NOMO-1 (cell line): ENCODE results near the gene LRRC4C.
A peak's percentile ranks its signal among the peaks of the same experiment; 100 is the strongest.

Experiments used
- DNase-seq, 2 experiments: peaks; one replicate each; lab custom pipeline; 2025; ENCODE audit not compliant: unreplicated experiment in 2 of 2; lab: John Stamatoyannopoulos, UW

Gene LRRC4C

DNA sequence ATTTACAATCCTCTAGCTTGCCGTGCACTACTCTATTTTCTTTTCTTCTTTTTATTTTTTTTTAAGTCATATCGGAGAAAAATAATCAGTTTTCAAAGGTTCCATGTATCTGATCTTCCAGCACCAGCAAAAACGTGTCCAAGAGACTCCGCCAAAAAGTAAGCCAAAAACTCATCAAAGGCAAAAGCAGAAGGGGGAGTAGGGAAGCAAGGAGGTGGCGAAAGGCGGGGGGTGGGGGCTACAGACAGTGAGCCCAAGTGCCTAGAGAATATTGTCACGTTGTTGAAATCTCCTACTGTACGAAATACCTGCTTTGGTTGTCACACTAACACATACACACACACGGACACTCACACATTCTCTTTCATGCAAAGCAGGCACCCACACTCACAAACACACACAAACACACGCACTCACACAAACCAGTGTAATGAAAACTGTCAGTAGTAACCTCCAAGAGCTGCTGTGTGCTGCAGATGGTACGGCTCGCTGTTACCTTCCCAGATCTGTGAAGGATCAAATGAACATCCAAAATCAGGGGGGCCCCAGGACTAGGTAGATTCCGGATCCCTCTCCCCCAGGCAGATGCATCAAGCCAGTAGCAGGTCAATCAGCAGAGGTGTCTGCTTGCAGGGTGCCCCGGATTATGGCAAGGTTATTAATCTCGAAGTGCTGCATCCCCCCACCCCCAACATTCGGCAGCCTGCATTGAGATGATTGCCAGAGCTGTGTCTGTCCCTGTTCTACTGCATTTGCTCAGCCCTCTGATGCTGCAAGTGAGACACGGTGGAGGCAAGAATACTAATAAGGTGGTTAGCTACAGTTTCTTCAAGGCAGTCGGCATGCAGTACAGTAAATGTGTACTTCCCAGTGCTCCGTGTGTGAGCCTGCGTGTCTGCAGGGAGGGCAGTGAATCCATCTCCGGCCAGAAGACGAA lies at the start of gene LRRC4C:
Gene LRRC4C, minus strand, starts transcription at position 188 of the 937 bp plus-strand sequence.
- DNase-seq = no peak

DNA sequence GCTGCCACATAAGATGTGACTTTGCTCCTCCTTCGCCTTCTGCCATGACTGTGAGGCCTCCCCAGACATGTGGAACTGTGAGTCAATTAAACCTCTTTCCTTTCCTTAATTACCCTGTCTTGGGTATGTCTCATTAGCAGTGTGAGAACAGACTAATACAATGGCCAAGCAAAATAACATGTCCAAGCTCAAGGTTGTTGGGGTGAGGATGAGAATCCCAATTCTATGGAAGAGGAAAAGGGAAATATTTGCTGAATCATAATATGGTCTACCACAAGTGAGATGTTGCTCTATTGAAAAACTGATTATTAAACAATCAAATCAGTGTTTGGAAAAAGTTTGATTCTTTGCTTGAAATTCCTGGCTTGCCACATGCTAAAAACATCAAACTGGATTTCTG lies 48.7 kb upstream of the LRRC4C start:
- DNase-seq = no peak

DNA sequence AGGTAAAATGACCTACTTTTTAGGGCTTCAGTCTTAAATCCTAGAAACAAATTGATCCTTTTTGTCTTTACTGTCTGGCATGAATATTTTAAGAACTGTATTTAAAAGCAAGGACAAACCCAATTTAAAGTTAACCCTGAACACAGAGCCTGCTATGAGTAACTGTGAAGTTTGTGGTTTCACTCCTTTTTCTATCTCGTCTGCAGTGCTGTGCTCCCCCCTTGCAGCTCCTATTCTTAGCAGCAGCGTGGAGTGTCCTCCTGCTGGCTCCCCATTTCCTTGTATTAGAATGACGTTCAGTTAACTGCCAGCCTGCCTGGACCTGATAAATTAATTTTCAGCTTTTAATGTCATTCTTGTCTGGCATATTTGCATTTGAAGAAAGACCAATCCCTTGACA lies 40.0 kb upstream of the LRRC4C start:
- DNase-seq = no peak

DNA sequence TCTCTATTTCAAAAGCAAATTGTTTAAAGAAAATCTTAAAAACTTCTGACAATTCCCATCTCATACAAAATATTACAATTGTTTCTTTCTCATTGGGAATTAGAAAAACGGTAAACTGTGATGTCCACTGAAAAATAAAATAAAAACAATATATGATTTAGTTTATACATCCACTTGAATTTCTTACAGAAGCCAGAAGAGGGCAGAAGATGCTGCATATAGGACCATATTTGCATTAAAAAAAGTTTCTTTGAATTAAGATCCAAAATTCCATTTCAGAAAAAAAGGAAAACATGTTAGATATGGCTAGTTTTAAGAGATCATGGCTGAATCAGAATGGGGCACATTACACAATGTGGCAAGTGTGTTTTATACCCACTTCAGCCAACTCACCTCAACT lies 39.3 kb upstream of the LRRC4C start:
- DNase-seq = no peak

DNA sequence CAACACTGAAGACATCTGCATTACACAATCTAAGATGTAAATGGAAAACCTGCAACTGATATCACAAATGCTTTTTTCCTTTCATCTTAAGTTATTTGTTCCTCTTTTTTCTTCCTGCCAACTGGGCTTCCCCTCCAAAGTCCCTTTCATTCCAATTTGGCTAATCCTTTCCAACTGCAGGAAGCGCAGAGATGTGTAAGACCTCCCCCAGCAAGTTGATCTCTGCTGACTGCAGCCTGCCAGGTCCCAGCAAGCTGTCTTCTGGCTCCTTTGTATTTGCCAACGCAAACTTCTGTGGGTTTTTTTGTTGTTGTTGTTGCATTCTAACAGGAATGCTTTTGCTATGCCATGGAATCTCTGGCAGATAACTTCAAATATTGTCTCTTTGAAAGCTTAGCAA lies 38.5 kb upstream of the LRRC4C start:
- peak in 1 of 2 experiments; percentile 3 for DNase-seq

DNA sequence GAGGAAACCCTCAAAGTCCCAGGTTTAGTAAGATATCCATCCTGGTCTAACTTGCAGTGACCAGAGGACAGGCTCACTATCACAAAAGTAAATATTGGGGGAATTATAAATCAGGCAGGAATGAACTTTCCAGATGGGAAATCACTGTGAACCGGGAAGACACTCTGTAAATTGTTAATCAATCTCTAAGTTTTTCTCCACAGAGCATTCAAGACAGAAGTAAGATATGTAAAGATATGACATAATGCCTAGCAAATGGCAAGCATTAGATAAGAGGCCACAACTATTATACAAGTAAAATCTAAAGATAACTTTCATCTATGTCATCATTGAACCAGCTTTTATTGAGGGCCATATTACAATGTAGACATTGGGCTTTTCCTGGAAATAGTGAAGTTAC lies 35.3 kb upstream of the LRRC4C start:
- no peak for DNase-seq

DNA sequence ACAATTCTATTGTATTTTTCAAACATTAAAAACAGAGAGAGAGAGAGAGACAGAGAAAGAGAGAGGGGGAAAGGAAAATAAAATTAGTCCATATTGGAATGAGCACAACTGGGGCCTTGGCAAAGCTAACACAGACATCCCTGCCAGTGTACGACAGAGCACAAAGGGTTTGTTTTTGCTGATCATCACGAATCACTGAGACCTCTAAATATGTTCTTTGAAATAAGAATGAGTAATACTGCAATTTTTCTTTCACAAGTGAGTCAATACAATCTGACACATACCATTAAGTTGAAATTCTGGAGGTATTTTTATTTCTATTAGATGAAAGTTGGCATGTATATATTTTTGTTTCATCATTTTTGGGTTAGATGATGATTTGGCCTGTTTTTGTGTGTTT lies 27.0 kb upstream of the LRRC4C start:
- no peak for DNase-seq

DNA sequence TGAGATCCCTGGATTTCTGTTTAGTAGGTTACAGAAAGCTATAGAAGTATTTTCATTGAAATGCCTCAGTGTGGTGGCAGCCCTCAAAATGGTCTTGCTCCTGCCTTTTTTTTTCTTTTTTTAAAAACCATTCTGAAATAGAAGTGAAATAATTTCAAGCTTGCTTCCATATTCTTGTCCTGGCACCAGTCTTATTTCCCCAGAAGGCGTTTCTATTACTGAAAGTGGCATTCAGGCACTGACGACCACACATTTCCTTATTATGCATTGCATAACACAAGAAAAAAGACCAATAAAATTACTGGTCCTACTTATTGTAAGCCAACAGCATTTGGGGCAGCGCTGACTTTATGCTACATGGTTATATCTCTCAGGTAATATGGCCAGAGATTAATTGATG lies 24.5 kb upstream of the LRRC4C start:
- no peak for DNase-seq

DNA sequence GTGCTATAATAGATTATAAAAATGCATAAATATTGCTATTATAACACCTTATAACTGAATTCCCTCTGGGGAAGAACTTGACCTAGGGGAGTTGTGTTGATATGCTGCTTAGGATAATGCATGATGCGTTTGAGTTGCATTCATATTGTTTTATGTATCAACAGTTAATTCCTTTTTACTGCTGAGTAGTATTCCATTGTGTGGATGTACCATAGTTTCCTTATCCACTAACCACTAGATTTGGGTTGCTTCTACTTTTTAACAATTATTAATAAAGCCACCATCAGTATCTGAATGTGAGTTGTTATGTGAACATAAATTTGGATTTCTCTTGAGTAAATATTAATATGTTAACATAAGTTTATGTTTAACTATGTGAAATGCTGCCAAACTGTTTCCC lies 19.7 kb upstream of the LRRC4C start:
- no peak for DNase-seq

DNA sequence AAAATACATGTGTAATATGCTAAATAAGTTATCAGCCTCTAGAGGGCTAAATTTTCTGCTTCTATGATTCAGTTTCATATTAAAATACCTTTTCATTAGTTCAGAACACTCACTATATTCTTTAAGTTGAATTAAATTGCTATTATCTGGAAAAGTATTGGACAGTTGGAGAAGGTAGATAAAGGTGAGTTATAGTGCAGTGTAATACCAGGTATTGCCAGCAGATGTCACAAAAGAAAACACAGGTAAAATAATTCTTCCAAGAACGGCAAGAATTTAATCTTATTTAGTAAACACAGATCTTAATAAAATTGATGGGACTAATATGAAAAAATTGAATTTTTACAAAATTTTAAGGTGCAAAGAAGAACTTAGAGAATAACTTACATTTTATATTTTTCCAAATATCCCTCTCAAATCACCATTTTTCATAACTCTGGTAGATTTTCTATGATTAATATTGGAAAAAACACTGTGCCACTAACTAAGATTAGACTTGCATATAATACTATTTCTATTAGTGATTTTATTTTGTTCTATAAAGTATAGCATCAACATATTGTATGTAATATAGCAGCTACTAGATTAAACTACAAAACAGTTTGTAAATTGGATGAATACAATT lies 1.7 kb upstream of the LRRC4C start:
- DNase-seq = no peak

DNA sequence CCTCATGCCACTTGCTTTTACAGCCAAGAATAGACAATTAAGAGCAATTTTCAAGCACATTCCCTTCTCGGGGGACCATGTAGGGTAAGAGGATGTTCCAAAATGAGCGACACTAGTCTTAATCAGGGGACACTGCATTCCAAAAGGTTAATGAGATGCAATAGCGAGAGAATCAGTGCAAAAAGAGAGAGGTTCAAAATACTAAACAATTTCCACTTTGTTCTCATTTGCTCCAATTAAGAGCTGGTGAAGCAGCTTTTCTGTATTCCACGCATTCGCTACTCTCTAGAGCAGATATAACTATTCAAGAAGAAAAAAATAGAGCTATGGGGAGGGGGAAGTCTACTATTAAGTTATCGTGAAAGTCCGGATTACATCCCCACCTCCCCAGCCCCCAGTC lies 811 bp downstream of the LRRC4C start:
- DNase-seq = no peak

DNA sequence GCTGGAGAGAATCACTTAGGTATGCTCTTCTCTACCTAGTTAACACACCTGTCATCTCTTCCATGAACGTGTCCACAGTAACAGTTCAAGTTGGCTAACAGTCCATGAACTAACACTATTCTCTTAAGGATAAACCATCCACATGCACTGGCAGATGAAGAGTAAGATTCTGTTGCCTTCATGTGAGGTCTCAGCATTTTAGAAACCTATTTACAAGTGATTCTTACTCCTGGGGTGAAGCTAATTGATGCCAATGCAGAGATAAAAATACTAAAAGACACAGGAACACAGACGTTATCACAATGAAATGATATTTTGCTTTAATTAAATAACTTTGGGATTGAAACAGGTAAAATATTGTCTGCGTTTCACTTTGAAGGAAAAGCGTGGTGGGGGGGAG lies 1.3 kb downstream of the LRRC4C start:
- no peak for DNase-seq

DNA sequence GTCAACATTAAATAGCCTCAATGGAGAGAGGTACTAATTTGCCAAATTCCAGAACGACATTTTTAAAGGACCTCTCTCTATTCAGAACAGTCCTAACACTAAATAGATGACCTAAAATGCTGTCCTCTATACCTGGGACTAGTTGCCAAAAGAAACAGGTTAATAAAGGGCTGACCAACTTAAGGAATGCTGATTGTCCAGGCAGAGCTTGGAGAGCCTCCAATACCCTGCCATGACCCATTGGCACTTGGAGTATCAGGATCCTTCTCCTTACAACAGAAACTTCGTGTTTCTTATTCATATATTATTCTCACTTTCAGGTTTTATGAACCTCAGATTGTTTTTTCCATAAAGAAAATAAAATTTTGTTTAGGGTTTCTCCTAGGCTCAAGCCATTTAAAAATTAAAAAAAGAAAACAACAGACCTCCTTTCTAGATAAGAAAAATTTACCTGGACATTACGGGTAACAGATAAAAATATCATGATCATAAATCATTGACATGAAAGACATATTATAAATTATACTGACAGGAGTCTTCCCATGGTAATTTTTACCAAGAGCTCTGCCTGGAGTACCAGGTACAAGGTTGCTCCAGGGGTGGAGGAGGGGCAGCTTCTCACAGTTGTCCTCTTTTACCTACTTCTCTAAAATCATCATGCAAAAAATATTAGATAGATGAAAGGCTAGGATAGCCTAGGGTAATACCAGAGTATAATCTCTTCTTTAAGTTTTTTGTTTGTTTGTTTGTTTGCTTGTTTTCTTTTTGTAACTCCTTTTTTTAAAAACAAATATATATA lies 2.0 kb downstream of the LRRC4C start:
- no peak for DNase-seq

DNA sequence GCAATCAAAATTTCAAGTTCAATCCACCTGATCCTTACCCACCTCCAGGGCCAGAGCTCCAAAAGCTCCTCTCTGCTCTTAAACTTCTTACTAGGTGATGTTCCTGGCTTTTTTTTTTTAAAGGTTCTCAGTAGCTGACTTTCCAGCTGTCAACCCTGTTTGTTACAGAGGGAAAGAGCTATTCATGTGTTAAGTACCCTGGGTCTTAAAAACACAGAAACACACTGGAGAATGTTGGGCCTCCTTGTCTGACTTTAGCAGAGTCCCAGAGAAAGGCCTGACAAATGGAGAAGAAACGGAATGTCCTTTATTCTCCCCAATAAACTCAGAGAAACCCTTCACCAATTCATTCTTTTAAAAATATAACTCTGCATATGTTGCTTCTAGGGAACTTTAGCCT lies 3.2 kb downstream of the LRRC4C start:
- no peak for DNase-seq

DNA sequence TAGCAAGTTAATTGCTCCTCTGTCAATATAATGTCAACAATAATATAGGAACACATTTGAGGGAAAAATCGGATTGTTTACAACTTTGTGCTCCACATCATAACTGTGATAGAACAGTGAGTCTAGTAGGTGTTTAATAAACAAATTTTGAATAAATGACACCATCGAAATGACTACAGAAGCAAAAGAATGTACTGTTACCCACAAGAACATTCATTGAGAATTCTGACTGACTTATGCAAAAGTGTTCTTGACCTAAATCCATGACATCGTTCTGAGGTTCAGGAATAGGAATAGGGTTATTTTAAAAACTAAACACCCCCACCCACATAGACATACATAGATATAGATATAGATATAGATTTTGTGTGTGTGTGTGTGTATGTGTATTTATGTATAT lies 8.4 kb downstream of the LRRC4C start:
- DNase-seq = no peak

DNA sequence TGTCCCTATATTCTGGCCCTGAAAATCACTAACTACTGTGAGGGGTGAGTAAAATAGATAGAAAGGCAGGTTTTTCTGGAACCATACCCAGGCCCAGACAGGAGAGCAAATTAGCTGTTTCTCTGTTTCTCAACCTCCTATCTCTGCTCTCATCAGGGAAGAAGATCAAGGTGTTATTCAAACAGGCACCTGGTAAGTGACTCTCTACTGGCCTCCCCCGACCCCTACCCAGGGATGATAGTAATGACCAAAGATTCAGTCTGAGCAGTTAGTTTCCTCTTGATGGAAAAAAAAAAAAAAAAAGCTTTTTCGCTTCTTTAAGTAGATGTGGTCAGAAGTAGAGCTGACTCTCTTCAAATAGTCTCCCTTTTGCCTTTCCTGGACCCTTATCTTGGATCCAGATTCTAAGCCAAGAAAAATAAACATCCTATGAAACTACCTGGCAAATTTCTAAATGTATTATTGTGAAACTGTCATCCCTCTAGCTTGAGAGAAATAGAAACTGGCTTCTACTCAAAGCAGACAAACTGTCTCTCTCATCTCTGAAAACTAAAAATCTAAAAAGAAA lies 9.9 kb downstream of the LRRC4C start:
- no peak for DNase-seq

DNA sequence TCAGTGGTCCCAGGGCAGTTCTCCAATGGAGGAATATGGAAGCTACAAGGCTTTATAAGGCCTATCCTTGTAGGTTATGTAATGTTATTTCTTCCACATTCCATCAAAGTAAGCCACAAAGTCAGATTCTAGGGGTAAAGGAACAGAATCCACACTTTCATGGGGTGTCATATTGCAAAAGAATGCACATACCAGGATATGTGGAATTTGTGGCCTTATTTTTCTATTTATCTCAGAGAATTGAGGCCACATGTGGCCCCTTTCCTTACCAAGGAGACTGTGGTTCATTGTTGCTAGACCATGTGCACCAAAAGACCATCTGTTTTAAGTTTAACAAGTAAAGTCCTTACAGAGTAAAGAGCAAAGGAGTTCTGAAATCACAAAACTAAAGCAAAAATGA lies 12.9 kb downstream of the LRRC4C start:
- no peak for DNase-seq

DNA sequence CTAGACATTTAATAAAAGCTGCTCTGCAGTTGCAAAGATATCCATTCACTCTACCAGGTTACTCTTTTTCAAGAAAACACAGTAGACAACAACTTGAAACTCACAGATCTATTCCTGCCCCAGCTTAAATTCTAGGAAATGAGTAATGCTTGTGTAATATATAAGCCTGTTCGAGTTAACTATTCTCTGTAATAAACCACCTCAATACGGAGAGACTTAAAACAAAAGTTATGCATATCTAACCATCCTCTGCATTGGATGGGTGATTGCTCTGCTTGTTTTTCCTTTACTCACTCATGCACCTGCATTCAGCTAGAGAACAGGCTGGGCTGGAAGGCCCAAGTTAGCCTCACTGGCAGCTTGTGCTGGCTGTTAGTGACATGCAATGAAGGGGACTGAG lies 13.3 kb downstream of the LRRC4C start:
- DNase-seq = no peak

DNA sequence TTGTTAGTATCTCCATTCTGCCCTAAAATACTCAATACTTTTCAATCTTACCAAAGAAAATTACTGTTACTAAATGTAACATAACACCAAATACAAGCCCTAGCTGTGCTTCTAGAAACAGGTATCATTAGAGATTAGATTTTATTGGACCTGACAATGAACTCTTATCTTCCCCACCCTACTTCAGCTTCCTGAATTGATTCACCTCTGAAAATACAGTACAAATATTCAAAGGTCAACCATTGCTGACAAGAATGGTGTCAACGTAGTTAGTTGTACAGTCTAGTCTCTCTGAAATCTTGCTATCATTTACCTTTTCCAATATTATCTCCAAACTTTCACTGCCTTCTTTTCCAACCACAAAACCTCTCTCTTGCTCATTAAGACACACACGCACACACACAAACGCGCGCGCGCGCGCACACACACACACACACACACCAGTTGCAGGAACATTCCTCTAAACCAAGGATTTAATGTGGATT lies 22.4 kb downstream of the LRRC4C start:
- no peak for DNase-seq

DNA sequence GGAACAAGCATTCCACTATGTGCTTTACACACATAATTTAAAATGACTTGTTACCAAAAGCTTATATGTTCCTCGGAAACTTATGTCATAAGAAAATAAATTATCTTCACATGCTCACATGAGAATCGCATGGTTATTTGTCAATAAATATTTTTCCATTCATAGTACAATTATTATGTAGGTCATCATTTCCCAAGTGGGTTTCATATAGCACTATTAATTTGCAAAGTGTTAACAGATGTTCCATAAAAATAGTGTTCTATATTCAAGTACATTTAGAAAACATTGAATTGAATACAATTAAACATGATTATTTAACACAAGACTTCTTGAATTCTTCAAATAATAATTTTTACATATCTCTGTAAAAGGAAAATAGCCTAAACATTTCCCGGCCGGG lies 23.9 kb downstream of the LRRC4C start:
- DNase-seq = no peak

DNA sequence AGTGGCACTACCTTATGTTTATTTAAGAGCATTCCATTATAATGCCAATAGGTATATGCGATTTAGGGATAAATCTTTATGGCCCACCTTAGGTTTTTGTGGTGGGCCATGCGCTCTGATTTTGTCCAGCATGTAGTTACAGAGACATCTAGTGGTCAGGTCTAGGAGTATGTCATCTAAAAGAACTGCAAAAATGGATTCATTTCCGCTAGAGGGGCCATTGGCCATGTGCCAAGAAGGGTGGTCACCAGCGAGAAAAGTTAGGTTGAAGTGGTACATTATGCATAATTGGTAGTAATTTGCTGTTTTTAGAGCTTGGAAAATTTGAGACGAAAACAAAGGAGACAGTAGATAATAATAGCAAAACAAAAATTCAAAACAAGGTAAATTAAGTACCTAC lies 27.7 kb downstream of the LRRC4C start:
- DNase-seq = peak in 1 of 2 experiments; percentile 17
